Stimulated activated CD4-positive, alpha-beta T cell treated with anti-CD3 and anti-CD28 coated beads, Interleukin-2, amount 100 ng/mL, for 24 hours (primary cell): Measurements from ENCODE around the gene RAD51.
"Not testable (repeated sequence)": the region's sequence is repeated elsewhere in the genome, so short reads cannot be mapped to it uniquely, and the experiment has no call there.

ENCODE experiments used
- DNase-seq, 2 donors: peaks; one replicate each; pipeline ENCODE4 v3.0.0-alpha.2; 2020

Gene RAD51

GRCh38 chr15:40694688-40695468, at the start of gene RAD51:
RAD51 (plus strand) TSS chr15:40695174; CDS start chr15:40698759, 3,585 bp downstream.
- DNase-seq, result peak; percentile 94

DNA sequence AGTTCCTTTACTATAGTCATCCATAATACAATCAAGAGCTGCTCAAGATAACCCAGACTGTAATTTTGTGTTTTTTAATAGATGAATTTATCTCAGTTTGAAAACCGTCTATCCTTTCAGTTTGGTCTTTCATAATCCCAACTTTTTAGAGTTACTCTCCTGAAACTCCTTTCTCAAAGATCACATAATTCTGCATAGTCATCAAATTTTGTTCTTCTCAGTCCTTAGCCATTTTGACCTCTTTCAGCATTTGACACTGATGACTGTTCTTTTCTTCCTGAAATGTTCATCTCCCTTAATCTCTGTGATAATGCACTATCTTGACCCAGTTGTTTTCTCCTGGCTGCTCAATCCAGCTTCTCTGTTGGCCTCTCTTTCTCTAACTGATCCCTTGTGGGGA, 47.5 kb upstream of the RAD51 start:
- DNase-seq, result no peak

- DNase-seq, result no peak
Observed at GRCh38 chr15:40650479-40650878, 44.5 kb upstream of the RAD51 start.

- no peak for DNase-seq
Observed at GRCh38 chr15:40660686-40661085, 34.3 kb upstream of the RAD51 start.

DNA sequence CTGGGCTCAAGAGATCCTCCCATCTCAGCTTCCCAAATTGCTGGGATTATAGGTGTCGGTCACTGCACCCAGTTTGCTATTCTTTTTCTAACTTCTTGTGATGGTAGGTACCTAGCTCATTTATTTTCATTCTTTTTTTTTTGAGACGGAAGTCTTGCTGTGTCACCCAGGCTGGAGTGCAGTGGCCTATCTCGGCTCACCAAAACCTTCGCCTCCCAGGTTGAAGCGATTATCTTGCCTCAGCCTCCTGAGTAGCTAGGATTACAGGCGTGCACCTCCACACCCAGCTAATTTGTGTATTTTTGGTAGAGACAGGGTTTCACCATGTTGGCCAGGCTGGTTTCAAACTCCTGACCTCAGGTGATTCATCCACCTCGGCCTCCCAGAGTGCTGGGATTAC, 30.1 kb upstream of the RAD51 start:
- DNase-seq, result no peak

- not testable (repeated sequence) for DNase-seq
Observed at GRCh38 chr15:40676290-40676689, 18.7 kb upstream of the RAD51 start.

DNA sequence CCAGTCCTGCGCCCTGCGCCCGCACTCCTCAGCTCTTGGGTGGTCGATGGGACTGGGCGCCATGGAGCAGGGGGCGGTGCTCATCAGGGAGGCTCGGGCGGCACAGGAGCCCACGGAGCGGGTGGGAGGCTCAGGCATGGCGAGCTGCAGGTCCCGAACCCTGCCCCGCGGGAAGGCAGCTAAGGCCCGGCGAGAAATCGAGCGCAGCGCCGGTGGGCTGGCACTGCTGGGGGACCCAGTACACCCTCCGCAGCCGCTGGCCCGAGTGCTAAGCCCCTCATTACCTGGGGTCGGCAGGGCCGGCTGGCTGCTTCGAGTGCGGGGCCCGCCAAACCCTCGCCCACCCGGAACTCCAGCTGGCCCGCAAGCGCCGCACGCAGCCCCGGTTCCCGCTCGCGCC, 18.1 kb upstream of the RAD51 start:
- DNase-seq, result not testable (repeated sequence)

DNA sequence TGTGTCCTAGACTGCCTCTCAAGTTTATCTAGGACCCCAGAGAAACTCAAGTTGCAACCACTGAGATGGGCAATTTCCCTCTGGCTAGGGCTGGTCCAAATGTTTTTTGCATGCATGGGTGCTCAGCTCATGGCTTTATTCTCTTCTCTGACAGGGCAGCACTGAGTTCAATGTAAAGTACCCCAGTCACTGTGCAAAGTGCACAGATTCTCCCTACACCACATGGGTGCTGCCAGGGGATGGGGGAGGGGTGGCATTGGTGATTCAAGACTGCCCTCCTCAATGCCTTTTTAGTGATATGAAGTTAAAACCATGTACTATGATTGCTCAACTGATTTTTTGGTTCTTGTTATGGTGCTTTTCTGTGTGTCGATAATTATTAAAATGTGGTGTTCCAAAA, 14.8 kb upstream of the RAD51 start:
- no peak for DNase-seq

- DNase-seq, result not testable (repeated sequence)
Observed at GRCh38 chr15:40680959-40681358, 14.0 kb upstream of the RAD51 start.

DNA sequence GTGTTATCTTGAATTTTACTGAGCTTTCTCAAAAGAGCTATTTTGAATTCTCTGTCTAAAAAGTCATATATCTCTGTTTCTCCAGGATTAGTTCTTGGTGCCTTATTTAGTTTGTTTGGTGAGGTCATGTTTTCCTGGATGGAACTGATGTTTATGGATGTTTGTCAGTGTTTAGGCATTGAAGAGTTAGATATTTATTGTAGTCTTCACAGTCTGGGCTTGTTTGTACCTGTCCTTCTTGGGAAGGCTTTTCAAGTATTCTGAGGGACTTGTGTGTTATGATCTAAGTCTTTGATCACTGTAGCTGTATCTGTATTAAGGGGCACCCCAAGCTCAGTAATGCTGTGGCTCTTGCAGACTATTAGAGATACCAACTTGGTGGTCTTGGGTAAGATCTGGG, 10.6 kb upstream of the RAD51 start:
- no peak for DNase-seq

- DNase-seq, result no peak
Observed at GRCh38 chr15:40685376-40685775, 9.6 kb upstream of the RAD51 start.

DNA sequence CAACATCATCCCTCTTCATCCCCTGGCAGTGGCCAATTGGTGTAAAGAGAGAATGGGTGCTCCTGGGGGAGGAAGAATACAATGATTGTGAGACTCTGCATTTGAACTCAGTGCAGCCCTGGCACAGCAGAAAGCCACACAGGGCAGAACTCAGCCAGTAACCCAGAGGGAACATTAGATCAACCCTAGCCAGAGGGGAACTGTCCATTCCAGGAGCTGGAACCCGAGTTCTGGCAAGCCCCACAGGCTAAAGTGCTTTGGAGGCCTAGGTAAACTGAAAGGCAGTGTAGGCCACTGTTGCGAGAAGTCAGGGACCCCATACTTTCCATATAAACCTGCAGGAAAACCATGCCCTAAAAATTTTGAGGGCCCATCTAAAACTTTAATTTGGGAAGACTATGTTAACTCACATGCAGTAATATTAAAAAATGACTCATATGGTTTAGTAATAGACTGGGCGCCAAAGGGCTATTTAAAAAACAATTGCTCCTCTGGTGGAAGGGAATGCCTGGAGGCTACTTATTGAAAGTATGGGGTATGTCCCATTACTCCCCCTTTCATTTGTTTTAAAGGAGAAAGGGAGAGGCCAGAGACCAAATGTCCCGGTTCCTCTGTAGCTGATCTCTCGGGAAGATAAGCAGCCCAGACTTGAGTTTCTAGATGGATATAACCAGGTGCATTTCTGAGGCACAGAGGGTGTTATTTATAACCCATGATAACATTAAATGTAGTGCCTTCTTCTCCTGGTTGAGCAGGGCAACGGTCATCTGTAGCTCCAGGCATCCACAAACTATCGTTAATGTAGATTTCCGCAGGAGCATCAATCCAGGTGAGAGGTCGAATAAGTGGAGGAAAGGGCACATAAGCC, 5.8 kb upstream of the RAD51 start:
- DNase-seq, result no peak

GRCh38 chr15:40691737-40692136, 3.2 kb upstream of the RAD51 start:
- DNase-seq, result no peak

GRCh38 chr15:40693904-40694687, 878 bp upstream of the RAD51 start:
- peak in 1 of 2 donors; percentile 10 for DNase-seq

DNA sequence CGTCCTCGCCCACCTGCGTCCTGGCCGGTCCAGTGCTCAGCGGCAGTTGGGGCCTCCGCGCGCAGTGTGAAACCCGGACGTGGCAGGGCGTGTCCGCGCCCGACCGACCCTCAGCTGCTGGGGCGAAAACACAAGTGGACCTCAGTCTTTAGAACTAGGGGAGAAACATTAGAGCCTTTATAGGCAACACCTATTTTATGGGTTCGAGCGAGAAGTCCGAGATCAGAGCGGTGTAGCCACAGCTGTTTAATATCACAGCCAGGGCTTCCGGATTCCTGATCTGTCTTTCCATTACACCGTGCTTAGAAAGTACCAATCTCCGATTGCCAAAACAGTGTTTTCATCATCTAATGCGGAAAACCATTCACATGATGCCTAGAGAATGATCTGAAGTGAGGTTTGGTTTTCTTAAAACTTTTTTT, 506 bp downstream of the RAD51 start:
- DNase-seq, result no peak

- no peak for DNase-seq
Observed at GRCh38 chr15:40696228-40696627, 1.3 kb downstream of the RAD51 start.

- DNase-seq, result no peak
Observed at GRCh38 chr15:40697916-40698315, 2.9 kb downstream of the RAD51 start.

DNA sequence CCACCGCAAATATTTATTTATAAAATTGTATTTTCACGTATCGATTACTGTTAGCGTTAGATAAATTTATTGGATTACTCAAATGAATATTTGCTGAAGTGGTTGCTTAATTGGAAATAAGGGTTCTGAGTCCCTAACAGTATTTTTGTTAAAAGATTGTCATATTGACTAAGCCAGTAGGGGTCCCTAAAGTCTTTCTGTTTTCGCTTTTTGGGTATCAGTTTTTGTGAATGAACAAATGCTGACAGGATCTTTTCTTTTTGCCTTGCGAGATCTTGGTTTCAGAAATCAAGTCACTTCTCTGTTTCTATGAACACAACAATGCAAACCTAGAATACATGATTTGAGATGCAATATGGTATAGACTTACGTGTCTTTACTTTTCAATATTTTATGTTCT, 7.1 kb downstream of the RAD51 start:
- no peak for DNase-seq

- no peak for DNase-seq
Observed at GRCh38 chr15:40706121-40706520, 11.1 kb downstream of the RAD51 start.

GRCh38 chr15:40714144-40714543, 19.2 kb downstream of the RAD51 start:
- DNase-seq, result no peak

- DNase-seq, result no peak
Observed at GRCh38 chr15:40716165-40716564, 21.2 kb downstream of the RAD51 start.

DNA sequence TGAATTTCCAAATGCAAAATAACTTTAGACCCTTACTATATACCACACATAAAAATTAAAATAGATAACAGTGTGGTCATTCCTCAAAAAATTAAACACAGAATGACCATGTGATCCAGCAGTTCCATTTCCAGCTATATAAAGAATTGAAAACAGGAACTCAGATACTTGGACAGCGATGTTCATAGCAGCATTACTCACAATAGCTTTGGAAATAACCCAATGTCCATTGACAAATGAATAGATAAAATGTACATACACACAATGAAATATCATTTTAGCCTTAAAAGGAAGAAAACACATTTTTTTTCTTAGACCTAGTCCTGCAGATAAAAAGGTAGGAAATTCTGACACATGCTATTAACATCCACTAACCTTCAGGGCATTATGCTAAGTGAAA, 26.7 kb downstream of the RAD51 start:
- no peak for DNase-seq

DNA sequence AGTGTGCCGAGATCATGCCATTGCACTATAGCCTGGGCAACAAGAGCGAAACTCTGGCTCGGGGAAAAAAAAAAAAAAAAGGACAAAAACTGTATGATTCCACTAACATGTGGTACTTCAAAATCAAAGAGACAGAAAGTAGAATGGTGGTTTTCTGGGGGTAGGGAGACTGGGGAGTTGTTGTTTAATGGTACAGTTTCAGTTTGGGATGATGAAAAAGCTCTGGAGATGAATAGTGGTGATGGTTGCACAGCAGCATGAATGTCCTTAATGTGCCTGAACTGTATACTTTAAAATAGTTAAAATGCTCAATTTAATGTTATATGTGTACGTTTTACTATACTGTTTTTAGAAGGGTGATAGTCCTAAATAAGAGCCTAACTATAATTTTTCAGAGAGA, 27.4 kb downstream of the RAD51 start:
- DNase-seq, result no peak
